NCI-H2196 (cell line): ENCODE data around the gene TSSK1B.
"Not testable (repeated sequence)": the region's sequence is repeated elsewhere in the genome, so short reads cannot be mapped to it uniquely, and the experiment has no call there.

Experiments used
- DNase-seq: peaks from one replicate; lab custom pipeline; 2025; ENCODE audit not compliant: unreplicated experiment; lab: John Stamatoyannopoulos, UW

The TSSK1B gene

DNA sequence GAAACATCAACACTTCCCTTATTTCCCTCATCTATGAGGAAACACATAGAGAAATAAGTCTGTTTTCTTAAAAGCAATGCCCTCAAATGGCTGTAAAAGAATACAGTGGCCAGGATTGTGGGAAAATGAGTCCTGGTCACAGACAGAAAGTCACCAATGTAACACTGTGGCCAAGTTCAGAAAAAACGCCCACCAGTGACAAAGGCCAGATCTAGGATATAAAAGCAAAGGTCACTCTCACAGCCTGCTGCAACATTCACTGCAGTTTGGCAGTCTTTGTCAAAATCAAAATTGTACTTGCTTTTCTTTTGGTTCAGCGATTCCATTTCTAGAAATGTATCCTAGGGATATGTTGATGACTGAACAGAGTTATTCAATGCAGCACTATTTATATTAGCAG, 30.5 kb downstream of the TSSK1B start:
- DNase-seq, result no peak

DNA sequence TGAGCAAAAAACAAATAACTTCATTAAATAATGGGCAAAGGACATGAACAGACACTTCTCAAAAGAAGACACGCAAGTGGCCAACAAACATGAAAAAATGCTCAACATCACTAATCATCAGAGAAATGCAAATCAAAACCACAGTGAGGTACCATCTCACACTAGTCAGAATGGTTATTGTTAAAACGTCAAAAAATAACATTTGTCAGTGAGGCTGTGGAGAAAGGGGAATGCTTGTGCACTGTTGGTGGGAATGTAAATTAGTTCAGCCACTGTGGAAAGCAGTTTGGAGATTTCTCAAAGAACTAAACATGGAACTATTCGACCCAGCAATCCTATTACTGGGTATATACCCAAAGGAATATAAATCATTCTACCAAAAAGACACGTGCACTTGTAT, 36.8 kb downstream of the TSSK1B start:
- DNase-seq, result not testable (repeated sequence)

DNA sequence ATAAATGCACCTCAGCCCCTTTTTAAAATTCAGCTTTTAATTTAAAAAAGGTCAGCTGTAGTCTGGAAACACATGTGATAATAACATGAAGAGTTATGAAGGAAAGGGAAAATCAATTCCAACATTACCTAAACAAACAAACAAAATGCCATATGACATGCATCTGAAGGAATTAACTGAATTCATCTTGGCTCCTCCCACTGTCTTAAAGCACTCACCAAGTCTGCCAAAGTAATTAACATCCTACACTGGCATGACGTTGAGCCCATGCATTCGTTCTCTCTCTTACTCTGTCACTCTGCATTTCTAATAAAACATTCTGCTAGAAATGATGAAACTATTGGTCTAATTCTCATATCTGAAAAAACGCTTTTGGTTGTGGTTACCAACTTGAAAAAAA, 37.7 kb downstream of the TSSK1B start:
- DNase-seq, result no peak

DNA sequence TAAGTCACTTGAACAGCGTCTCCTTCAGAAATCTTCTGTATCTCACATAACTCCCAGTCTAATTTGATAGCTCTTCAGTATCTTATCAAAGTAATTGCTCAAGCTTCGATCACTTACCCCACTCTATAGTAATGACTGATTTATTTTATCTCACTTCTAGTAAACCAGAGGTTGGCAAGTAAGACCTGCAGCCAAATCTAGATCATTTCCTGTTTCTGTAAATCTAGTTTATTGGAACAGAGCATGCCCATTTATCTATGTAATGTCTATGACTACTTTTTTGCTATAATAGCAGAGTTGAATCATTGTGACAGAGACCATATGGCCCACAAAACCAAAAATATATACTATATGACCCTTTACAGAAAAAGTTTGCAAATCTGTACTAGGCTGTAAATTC, 40.1 kb downstream of the TSSK1B start:
- no peak for DNase-seq

DNA sequence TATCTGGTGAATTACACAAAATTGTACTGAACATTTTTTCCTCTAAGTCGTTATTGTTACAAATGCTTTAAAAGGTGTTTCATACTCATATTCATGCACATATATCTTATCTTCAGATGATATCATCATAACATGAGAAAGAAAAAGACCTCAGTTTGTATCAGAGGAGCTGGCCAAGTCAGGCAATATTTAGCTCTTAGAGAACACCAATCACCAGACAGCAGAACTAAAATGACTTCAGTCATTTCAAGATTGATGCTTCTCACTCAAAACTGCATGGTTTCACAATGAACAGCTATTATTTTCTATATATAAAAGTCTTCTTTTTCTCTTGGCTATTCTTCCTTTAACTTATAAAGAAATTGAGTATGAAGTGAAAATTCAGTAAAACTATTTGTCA, 44.6 kb downstream of the TSSK1B start:
- no peak for DNase-seq

DNA sequence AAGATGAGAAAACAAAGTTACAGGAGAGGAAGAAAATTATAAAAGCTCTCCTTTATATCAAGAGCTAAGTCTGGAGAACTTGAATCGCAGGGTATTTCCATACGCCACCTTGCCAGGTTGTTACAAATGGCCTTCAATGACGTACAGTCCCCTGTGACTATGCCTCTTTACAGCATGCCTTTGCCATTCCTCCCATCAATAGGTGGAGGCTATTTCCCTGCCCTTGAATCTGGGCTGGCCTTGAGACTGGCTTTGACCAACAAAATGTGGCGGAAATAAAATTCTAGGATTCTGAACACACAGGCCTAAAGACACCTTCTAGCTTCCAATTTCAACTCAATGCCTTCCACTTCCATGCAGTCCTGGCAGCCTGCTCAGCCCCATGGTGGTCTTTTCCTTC, 45.7 kb downstream of the TSSK1B start:
- DNase-seq, result no peak

DNA sequence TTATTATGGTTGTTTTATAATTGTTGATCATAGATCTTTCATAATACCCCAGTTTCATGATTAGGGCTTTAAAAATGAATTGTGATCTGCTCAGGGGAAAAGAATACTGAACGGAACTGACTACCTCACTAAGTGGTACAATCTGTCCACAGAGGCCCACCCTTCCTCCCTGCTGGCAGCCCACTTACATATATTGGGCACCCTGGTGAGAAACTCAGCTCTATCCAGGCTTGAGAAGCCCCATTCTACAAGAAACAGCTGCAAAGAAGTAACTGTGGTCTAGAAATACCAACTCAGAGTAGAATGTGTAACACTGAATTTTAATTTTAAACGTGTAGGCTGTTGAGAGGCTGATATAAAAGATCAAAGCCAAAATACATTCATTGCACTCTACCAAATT, 46.9 kb downstream of the TSSK1B start:
- DNase-seq, result no peak

DNA sequence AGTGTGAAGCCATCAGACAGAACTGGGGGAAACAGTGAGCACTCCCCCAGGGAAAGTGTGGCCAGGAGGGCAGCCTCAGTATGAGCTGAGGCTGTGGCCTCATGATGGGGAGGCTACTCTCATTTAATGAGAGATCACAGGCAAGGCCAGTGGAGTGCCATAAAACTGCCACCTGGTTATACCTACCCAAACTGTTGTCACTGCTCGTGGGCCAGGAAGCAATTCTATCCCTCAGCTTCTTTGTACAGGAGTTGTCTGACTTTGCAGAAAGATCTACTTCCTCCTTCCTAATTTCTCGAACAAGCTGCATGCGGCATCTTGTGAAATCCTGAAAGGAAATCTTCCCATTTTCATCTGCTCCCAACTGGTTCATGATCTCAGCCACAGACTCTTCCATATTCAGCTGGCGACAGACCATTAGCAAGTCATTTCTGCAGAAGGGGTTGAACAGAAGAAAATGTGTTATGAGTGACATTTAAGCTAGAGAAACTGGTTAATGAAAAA, 50.0 kb downstream of the TSSK1B start:
- DNase-seq, result no peak

DNA sequence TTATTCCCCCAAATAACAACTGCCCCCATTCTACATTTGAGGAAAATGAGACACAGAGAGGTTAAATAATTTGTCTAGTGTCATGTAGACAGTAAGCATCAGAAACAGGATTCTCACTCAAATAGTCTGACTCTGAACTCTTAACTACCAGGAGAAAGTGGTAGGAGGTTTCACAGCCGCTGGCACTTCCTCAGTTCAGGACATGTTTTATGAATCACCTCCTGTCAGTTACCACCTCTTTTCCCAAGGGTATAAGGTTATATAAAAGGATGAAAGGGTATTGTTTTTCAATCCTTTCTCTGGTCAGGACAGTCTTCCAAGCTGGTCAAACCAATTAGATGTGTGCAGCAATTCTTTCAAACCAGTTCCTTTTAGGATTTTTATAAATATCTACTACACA, 52.1 kb downstream of the TSSK1B start:
- no peak for DNase-seq
